Hepatocyte (in vitro differentiated cells): ENCODE results near the gene TMEM131L.

ENCODE experiments used
- EZH2 ChIP-seq: fragments of 200-600 bp; sonication (generic); IDR thresholded peaks from 2 replicates; pipeline ENCODE4 v1.6.1; 2016; ENCODE audit warnings: antibody characterized with exemption, mild to moderate bottlenecking, borderline replicate concordance
- TF ChIP-seq, protein P1 (sequence below): fragments of 200-600 bp; sonication (generic); IDR thresholded peaks from 2 replicates; pipeline ENCODE4 v1.5.1; 2016; ENCODE audit warnings: antibody characterized with exemption, mild to moderate bottlenecking; ENCODE audit not compliant: poor library complexity

DNA sequence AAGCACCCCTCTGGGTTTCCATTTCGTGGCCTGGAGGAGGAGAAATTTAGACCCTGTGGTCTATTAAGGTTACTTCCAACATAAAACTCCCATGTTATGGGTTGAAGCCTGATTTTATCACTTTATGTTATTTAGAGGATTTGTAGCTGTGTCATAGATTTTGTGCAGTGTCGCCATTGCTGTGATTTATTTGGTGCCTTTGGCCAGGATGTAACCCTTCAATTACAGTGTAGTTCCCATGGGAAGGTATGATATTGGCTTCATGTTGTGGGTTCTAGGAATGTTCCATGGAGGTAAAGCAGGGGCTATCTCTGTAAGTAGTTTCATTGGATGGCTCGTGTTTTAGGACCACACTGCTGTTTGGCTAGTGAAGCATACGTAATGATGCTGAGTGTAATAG lies 58.5 kb downstream of the TMEM131L start:
- TF ChIP-seq, protein P1, sequence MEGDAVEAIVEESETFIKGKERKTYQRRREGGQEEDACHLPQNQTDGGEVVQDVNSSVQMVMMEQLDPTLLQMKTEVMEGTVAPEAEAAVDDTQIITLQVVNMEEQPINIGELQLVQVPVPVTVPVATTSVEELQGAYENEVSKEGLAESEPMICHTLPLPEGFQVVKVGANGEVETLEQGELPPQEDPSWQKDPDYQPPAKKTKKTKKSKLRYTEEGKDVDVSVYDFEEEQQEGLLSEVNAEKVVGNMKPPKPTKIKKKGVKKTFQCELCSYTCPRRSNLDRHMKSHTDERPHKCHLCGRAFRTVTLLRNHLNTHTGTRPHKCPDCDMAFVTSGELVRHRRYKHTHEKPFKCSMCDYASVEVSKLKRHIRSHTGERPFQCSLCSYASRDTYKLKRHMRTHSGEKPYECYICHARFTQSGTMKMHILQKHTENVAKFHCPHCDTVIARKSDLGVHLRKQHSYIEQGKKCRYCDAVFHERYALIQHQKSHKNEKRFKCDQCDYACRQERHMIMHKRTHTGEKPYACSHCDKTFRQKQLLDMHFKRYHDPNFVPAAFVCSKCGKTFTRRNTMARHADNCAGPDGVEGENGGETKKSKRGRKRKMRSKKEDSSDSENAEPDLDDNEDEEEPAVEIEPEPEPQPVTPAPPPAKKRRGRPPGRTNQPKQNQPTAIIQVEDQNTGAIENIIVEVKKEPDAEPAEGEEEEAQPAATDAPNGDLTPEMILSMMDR, result no peak
- TF ChIP-seq EZH2, result no peak
